GM19328 (cell line): ENCODE results near the gene CLEC16A.

ENCODE experiments used
- ATAC-seq: cut with Tn5 transposase; IDR thresholded peaks from one replicate; pipeline ENCODE4 v1.9.1; 2021; ENCODE audit warnings: mild to moderate bottlenecking, moderate library complexity; ENCODE audit not compliant: unreplicated experiment

CLEC16A gene

GRCh38 chr16:10944249-10945064, at the start of gene CLEC16A:
Gene CLEC16A, plus strand, starts transcription at chr16:10944564. Its CDS starts 154 bp downstream, at chr16:10944718.
- ATAC-seq, result peak; percentile 69

GRCh38 chr16:10895053-10895946, 49.1 kb upstream of the CLEC16A start:
- ATAC-seq, result no peak

- no peak for ATAC-seq
Observed at GRCh38 chr16:10896165-10896564, 48.2 kb upstream of the CLEC16A start.

GRCh38 chr16:10896723-10897122, 47.6 kb upstream of the CLEC16A start:
- no peak for ATAC-seq

- ATAC-seq, result no peak
Observed at GRCh38 chr16:10897134-10897533, 47.2 kb upstream of the CLEC16A start.

- no peak for ATAC-seq
Observed at GRCh38 chr16:10902999-10903398, 41.4 kb upstream of the CLEC16A start.

GRCh38 chr16:10906482-10906881, 37.9 kb upstream of the CLEC16A start:
- no peak for ATAC-seq

GRCh38 chr16:10906914-10907756, 37.2 kb upstream of the CLEC16A start:
- ATAC-seq, result no peak

GRCh38 chr16:10907757-10908045, 36.7 kb upstream of the CLEC16A start:
- ATAC-seq, result no peak

GRCh38 chr16:10911267-10911666, 33.1 kb upstream of the CLEC16A start:
- no peak for ATAC-seq

GRCh38 chr16:10916534-10916933, 27.8 kb upstream of the CLEC16A start:
- no peak for ATAC-seq

- ATAC-seq, result no peak
Observed at GRCh38 chr16:10918294-10919002, 25.9 kb upstream of the CLEC16A start.

GRCh38 chr16:10919003-10919351, 25.4 kb upstream of the CLEC16A start:
- no peak for ATAC-seq

- no peak for ATAC-seq
Observed at GRCh38 chr16:10920726-10921427, 23.5 kb upstream of the CLEC16A start.

GRCh38 chr16:10921536-10922327, 22.6 kb upstream of the CLEC16A start:
- ATAC-seq, result no peak

GRCh38 chr16:10922328-10923145, 21.8 kb upstream of the CLEC16A start:
- ATAC-seq, result no peak

- ATAC-seq, result no peak
Observed at GRCh38 chr16:10923146-10923649, 21.2 kb upstream of the CLEC16A start.

GRCh38 chr16:10923650-10924214, 20.6 kb upstream of the CLEC16A start:
- no peak for ATAC-seq
